ENCODE results near the gene ABCD1. TPM values are rescaled to one million over a fixed set of nuclear protein-coding genes. Genes with fewer than 3 reads are reported as not detected.

The ABCD1 gene
- total and polyA plus RNA-seq, 8 donors: 2.4 to 22.3 (median 5.0) TPM

DNA sequence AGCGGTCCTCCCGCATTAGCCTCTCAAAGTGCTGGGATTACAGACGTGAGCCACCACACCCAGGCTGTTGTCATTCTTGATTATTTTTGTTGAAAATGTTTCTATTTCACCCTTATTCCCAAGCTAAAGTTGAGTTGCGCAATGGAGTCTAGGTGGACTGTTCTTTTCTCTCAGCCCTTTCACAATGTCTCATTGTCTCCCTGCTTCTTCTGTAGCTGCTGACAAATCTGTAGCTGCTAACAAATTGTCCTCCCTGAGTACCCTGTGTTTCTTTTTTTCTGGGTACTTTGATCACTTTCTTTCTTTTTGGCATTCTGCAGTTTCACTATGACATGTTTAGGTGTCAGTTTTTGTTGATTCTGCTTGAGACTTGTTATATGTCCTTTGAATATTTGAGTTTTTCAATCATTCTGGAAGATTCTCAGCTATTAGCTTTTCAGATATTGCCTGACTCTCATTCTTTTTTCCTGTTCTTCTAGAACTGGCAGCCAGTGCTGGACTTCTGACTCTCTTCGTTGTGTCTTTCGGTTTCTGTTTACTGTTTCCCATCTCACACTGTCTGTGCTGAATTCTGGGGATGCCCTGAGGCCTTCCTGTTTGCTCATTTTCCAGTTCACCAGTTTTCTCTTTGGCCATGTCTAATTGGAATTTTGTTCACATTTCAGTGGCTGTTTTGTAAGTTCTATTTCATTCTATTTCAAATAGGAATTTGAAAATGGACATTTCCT lies 6.6 kb downstream of the ABCD1 start:
- no peak for TF ChIP-seq EP300 (IDR thresholded peaks at IDR 0.05)
- TF ChIP-seq, protein P1, sequence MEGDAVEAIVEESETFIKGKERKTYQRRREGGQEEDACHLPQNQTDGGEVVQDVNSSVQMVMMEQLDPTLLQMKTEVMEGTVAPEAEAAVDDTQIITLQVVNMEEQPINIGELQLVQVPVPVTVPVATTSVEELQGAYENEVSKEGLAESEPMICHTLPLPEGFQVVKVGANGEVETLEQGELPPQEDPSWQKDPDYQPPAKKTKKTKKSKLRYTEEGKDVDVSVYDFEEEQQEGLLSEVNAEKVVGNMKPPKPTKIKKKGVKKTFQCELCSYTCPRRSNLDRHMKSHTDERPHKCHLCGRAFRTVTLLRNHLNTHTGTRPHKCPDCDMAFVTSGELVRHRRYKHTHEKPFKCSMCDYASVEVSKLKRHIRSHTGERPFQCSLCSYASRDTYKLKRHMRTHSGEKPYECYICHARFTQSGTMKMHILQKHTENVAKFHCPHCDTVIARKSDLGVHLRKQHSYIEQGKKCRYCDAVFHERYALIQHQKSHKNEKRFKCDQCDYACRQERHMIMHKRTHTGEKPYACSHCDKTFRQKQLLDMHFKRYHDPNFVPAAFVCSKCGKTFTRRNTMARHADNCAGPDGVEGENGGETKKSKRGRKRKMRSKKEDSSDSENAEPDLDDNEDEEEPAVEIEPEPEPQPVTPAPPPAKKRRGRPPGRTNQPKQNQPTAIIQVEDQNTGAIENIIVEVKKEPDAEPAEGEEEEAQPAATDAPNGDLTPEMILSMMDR (IDR thresholded peaks at IDR 0.05): no peak
- TF ChIP-seq POLR2A (IDR thresholded peaks at IDR 0.05): no peak
- TF ChIP-seq POLR2AphosphoS5 (IDR thresholded peaks at IDR 0.05): no peak
- DNase-seq: no peak
- H3K4me1 ChIP-seq: peaks cover 20 to 29% (median 26%) of the 10 kb centered on the region in 4 donors
- H3K9me3 ChIP-seq: peaks cover 0 to 36% (median 6%) of the 10 kb centered on the region in 4 donors
- intact Hi-C loops (cut with DNase I; ENCODE audit: low total_unique reads): no loop called here
- WGBS, 5 donors: 69 to 90% (median 88%) methylated on average over 6 of the region's 6 CpGs
- no peak overlapping the region for H3K4me3 ChIP-seq
- H3K27ac ChIP-seq: no peak overlapping the region
- H3K36me3 ChIP-seq: peaks cover 0 to 31% (median 14%) of the 10 kb centered on the region in 4 donors
- no peaks in the 10 kb centered on the region for H3K27me3 ChIP-seq

DNA sequence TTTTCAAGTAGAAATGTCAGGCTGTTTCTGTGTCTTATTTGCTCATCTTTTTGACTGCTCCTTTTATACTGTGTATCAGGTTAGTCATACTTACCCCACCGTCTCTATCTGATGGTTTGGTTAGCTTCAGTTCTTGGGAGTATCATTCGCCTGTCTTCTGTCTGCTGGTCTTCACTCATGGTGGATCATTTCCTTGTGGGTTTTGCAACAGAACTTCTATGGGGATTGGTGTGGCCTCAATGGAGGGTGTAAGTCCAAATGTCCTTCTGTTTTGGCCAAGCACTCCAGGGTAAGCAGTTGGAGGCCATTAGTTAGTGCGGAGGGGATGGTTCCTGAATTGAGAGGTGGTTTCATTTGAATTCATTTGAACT lies 7.2 kb downstream of the ABCD1 start:
- 65 to 95% (median 92%) methylated on average over 3 of the region's 3 CpGs for WGBS, 5 donors
- intact Hi-C loops (cut with DNase I; ENCODE audit: low total_unique reads): no loop called here
- TF ChIP-seq, protein P1 (IDR thresholded peaks at IDR 0.05): no peak
- TF ChIP-seq EP300 (IDR thresholded peaks at IDR 0.05) (no peak), POLR2AphosphoS5 (IDR thresholded peaks at IDR 0.05) (no peak), POLR2A (IDR thresholded peaks at IDR 0.05) (no peak)
- no peaks in the 10 kb centered on the region for H3K27me3 ChIP-seq
- H3K36me3 ChIP-seq: peaks cover 0 to 36% (median 18%) of the 10 kb centered on the region in 4 donors
- peaks cover 15 to 23% (median 20%) of the 10 kb centered on the region in 4 donors for H3K4me1 ChIP-seq
- DNase-seq: no peak
- no peak overlapping the region for H3K4me3 ChIP-seq
- H3K27ac ChIP-seq: peak overlapping the region in 1 of 5 donors; percentile 17
- peaks cover 0 to 36% (median 6%) of the 10 kb centered on the region in 4 donors for H3K9me3 ChIP-seq

DNA sequence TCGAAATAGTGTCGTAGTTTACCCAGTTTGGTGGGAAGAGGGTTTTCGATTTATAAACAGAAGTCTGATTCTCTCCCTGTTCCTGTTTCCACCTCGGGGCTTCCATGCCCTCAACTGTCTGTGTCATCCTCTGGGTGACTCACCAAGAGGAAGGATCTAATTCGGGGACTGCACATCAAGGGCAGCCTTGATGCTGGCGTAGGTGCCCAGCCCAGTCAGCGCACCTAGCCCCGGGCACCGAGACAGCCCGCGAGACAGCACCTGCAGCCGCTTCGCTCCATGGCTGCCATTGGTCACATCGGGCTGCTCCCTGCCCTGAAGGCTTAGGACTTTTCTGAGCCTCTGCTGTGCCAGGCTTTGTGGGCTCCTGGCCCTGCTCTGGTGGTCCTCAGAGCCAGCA lies 7.7 kb downstream of the ABCD1 start:
- TF ChIP-seq POLR2A (IDR thresholded peaks at IDR 0.05) (no peak), POLR2AphosphoS5 (IDR thresholded peaks at IDR 0.05) (no peak), EP300 (IDR thresholded peaks at IDR 0.05) (no peak)
- TF ChIP-seq, protein P1 (IDR thresholded peaks at IDR 0.05): no peak
- no peak for DNase-seq
- WGBS, 5 donors: 77 to 94% (median 92%) methylated on average over 3 to 14 of the region's 14 CpGs
- Histone ChIP-seq H3K4me1 (peaks cover 9 to 17% (median 15%) of the 10 kb centered on the region in 4 donors), H3K9me3 (peaks cover 0 to 36% (median 6%) of the 10 kb centered on the region in 4 donors), H3K27me3 (no peaks in the 10 kb centered on the region), H3K27ac (no peak overlapping the region), H3K36me3 (peaks cover 0 to 42% (median 24%) of the 10 kb centered on the region in 4 donors), H3K4me3 (no peak overlapping the region)
- intact Hi-C loops (cut with DNase I; ENCODE audit: low total_unique reads): no loop called here

DNA sequence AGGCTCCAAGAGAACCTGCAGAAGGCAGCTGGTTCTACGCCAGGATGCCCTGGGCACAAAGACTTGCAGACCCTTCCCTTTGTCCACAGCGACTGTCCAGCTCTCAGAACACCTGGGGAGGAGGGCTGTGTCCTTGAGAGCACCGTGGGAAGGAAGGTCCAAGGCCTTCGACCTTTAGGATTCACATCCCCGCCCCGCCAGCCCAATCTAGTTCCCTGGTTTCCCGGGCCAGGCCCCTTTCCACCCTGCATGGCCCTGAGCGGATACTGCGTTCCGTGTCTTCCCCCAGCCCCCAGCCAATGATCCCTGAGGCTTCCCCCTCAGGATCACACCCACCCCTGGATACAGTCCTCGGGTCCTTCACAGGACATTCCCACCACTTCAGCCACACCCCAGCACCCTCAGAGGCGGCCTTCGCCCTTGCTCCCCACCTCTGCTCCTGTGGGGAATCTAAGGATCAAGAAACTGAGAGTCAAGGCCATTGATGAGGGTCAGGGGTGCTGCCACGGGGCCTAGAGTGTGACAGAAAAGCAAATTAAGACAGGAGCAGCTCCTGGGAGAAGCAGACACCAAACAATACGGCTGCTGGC lies 9.1 kb downstream of the ABCD1 start:
- no peak for TF ChIP-seq EP300 (IDR thresholded peaks at IDR 0.05)
- no peak for TF ChIP-seq POLR2AphosphoS5 (IDR thresholded peaks at IDR 0.05)
- Histone ChIP-seq H3K36me3 (peaks cover 0 to 46% (median 30%) of the 10 kb centered on the region in 4 donors), H3K9me3 (peaks cover 0 to 36% (median 6%) of the 10 kb centered on the region in 4 donors), H3K27me3 (no peaks in the 10 kb centered on the region), H3K4me1 (peaks cover 0 to 4% (median 1%) of the 10 kb centered on the region in 4 donors), H3K27ac (no peak overlapping the region), H3K4me3 (no peak overlapping the region)
- intact Hi-C loops (cut with DNase I; ENCODE audit: low total_unique reads): no loop called here
- DNase-seq: no peak
- WGBS, 5 donors: 72 to 86% (median 82%) methylated on average over 5 to 15 of the region's 15 CpGs
